HCT116 (cell line): ENCODE results near the gene MOB3A. TPM values are rescaled to one million over a fixed set of nuclear protein-coding genes. Genes with fewer than 3 reads are reported as not detected.

Experiments used
- ATAC-seq: fragments of 200-7000 bp; cut with Tn5 transposase; 2 replicates; pipeline ENCODE4 v1.9.1; 2020; ENCODE audit warnings: mild to moderate bottlenecking, moderate library complexity
- BruUV-seq: library from RNA; stranded (reverse); fragments of 400-500 nt; replicated peaks from 2 replicates; lab custom pipeline; 2021; lab: Mats Ljungman, UMichigan
- CTCF ChIA-PET: fragments of 300-600 bp; sonication (Branson Sonifier 250); formaldehyde crosslinking; loops from one replicate; lab custom pipeline; 2021; ENCODE audit warnings: antibody characterized with exemption; lab: Charles Lee
- POLR2A ChIA-PET: fragments of 300-600, 350-600 bp; sonication (Branson Sonifier 250); formaldehyde crosslinking; loops from one replicate; lab custom pipeline; 2021; ENCODE audit warnings: antibody characterized with exemption; lab: Charles Lee
- RAD21 ChIA-PET, 2 experiments: fragments of 300-600 bp; sonication (Branson Sonifier 250); formaldehyde crosslinking; loops; one replicate each; lab custom pipeline; 2023; ENCODE audit warnings: low total read pairs in 2 of 2; ENCODE audit not compliant: uncharacterized antibody in 2 of 2, unreplicated experiment in 2 of 2, low non-redundant PET in 1 of 2; lab: Charles Lee
- DNase-seq: peaks from one replicate; pipeline ENCODE4 v3.0.0-alpha.2; 2010; ENCODE audit warnings: low read depth, low spot score
- H2AFZ ChIP-seq: fragments of 200-600 bp; shearing (Covaris generic), sonication (generic); 2 replicates; pipeline ENCODE4 v1.6.1; 2017; ENCODE audit warnings: low read depth, mixed run types, mixed read lengths, antibody characterized with exemption, low read length; ENCODE audit not compliant: poor library complexity, severe bottlenecking
- H3K27ac ChIP-seq: 2 replicates; pipeline ENCODE4 v1.5.1; 2012; ENCODE audit warnings: low read depth, low read length
- H3K27me3 ChIP-seq: fragments of 200-600 bp; sonication (generic); 2 replicates; pipeline ENCODE4 v1.6.1; 2016; ENCODE audit warnings: mixed run types, low read length, mixed read lengths; ENCODE audit not compliant: insufficient read depth
- H3K36me3 ChIP-seq, 2 experiments: fragments of 200-500 bp in 1 of 2; fragments of 200-600 bp in 1 of 2; sonication (Bioruptor generic) in 1 of 2; sonication (generic) in 1 of 2; 2 replicates each; pipeline versions ENCODE4 v1.5.1 to v1.6.1; 2014 to 2016; ENCODE audit warnings: low read length in 2 of 2, inconsistent platforms in 1 of 2, mixed read lengths in 1 of 2, mixed run types in 1 of 2; ENCODE audit not compliant: insufficient read depth in 2 of 2, control insufficient read depth in 1 of 2
- H3K4me1 ChIP-seq, 2 experiments: fragments of 200-600 bp in 1 of 2; sonication (generic) in 1 of 2; 2 replicates each; pipeline versions ENCODE4 v1.5.1 to v1.6.1; 2012 to 2017; ENCODE audit warnings: low read length in 2 of 2, inconsistent platforms in 1 of 2, mild to moderate bottlenecking in 1 of 2, mixed read lengths in 1 of 2, mixed run types in 1 of 2, moderate library complexity in 1 of 2; ENCODE audit not compliant: insufficient read depth in 2 of 2, control insufficient read depth in 1 of 2
- H3K4me2 ChIP-seq: fragments of 200-600 bp; sonication (generic); 2 replicates; pipeline ENCODE4 v1.6.1; 2017; ENCODE audit warnings: mixed run types, low read length, mixed read lengths
- H3K4me3 ChIP-seq, 2 experiments: fragments of 200-600 bp in 1 of 2; sonication (generic) in 1 of 2; replicated peaks in 1 of 2; 2 replicates each; pipeline ENCODE4 v1.5.1; 2011 to 2016; ENCODE audit warnings: low read length in 2 of 2, control low read depth in 1 of 2, low read depth in 1 of 2, mild to moderate bottlenecking in 1 of 2, mixed read lengths in 1 of 2, mixed run types in 1 of 2
- H3K79me2 ChIP-seq: fragments of 200-600 bp; sonication (generic); 2 replicates; pipeline ENCODE4 v1.6.1; 2017; ENCODE audit warnings: mild to moderate bottlenecking, mixed run types, low read length, moderate library complexity, mixed read lengths; ENCODE audit not compliant: insufficient read depth
- H3K9ac ChIP-seq: fragments of 200-600 bp; sonication (generic); 2 replicates; pipeline ENCODE4 v1.6.1; 2016; ENCODE audit warnings: low read length, mixed read lengths
- H3K9me2 ChIP-seq: fragments of 200-600 bp; sonication (generic), shearing (Covaris generic); 2 replicates; pipeline ENCODE4 v1.6.1; 2017; ENCODE audit warnings: mixed run types, mild to moderate bottlenecking, moderate library complexity; ENCODE audit not compliant: insufficient read depth
- H3K9me3 ChIP-seq, 2 experiments: fragments of 200-500 bp in 1 of 2; fragments of 200-600 bp in 1 of 2; sonication (Bioruptor generic) in 1 of 2; sonication (generic) in 1 of 2; 2 replicates each; pipeline ENCODE4 v1.6.1; 2014 to 2017; ENCODE audit warnings: low read length in 2 of 2, mixed read lengths in 2 of 2, inconsistent platforms in 1 of 2, low read depth in 1 of 2, mild to moderate bottlenecking in 1 of 2, mixed run types in 1 of 2, moderate library complexity in 1 of 2; ENCODE audit not compliant: control insufficient read depth in 1 of 2, insufficient read depth in 1 of 2
- H4K20me1 ChIP-seq: fragments of 200-600 bp; sonication (generic), shearing (Covaris generic); 2 replicates; pipeline ENCODE4 v1.6.1; 2017; ENCODE audit warnings: mixed run types, mild to moderate bottlenecking, moderate library complexity; ENCODE audit not compliant: insufficient read depth
- CEBPB ChIP-seq: IDR thresholded peaks from 2 replicates; pipeline ENCODE4 v1.6.1; 2012; ENCODE audit warnings: low read depth
- ELF1 ChIP-seq: IDR thresholded peaks from 2 replicates; pipeline ENCODE4 v1.6.1; 2012; ENCODE audit warnings: low read depth, borderline replicate concordance
- EZH2 ChIP-seq: fragments of 200-600 bp; sonication (generic); IDR thresholded peaks from 2 replicates; pipeline ENCODE4 v1.6.1; 2017; ENCODE audit warnings: antibody characterized with exemption, mixed run types
- EZH2phosphoT487 ChIP-seq: fragments of 200-600 bp; IDR thresholded peaks from 2 replicates; pipeline ENCODE4 v1.6.1; 2018; ENCODE audit warnings: antibody characterized with exemption, borderline replicate concordance
- FOSL1 ChIP-seq: IDR thresholded peaks from 2 replicates; pipeline ENCODE4 v1.6.1; 2012; ENCODE audit warnings: low read depth
- JUND ChIP-seq: IDR thresholded peaks from 2 replicates; pipeline ENCODE4 v1.6.1; 2012
- RAD21 ChIP-seq: IDR thresholded peaks from 2 replicates; pipeline ENCODE4 v1.6.1; 2012; ENCODE audit warnings: low read depth, mild to moderate bottlenecking
- SIN3A ChIP-seq: IDR thresholded peaks from 2 replicates; pipeline ENCODE4 v1.6.1; 2012; ENCODE audit warnings: low read depth
- TCF7L2 ChIP-seq: IDR thresholded peaks from 2 replicates; pipeline ENCODE4 v1.7.0; 2011; ENCODE audit warnings: borderline replicate concordance, inconsistent platforms; ENCODE audit not compliant: insufficient read depth, insufficient read length; ENCODE audit errors: extremely low read depth
- YY1 ChIP-seq: IDR thresholded peaks from 2 replicates; pipeline ENCODE4 v1.6.1; 2011; ENCODE audit warnings: low read length, low read depth, moderate library complexity, mild to moderate bottlenecking; ENCODE audit not compliant: insufficient replicate concordance; ENCODE audit errors: extremely low read depth
- ZFX ChIP-seq: fragments of 450-650 bp; IDR thresholded peaks from 2 replicates; pipeline ENCODE4 v1.6.1; 2017
- ZNF274 ChIP-seq: fragments of 200-500 bp; sonication (Bioruptor generic); IDR thresholded peaks from 2 replicates; pipeline ENCODE4 v1.6.1; 2014; ENCODE audit warnings: mild to moderate bottlenecking, low read depth, low read length, inconsistent platforms
- intact Hi-C: fragments of 100-400 bp; cut with micrococcal nuclease; formaldehyde crosslinking; loops from 2 replicates; pipeline ENCODE4 v1.10.0; 2022
- total RNA-seq: library from RNA; stranded (reverse); gene quantifications from one replicate; pipeline ENCODE4 v1.2.1, GENCODE V29; 2021; ENCODE audit not compliant: unreplicated experiment
- TF ChIP-seq, protein P1 (sequence below): IDR thresholded peaks from 2 replicates; pipeline ENCODE4 v1.6.1; 2012
- TF ChIP-seq, protein P2 (sequence below): IDR thresholded peaks from 2 replicates; pipeline ENCODE4 v1.6.1; 2011; ENCODE audit warnings: mild to moderate bottlenecking, low read length, moderate library complexity; ENCODE audit not compliant: insufficient replicate concordance; ENCODE audit errors: extremely low read depth
- TF ChIP-seq, protein P3 (sequence below): IDR thresholded peaks from 2 replicates; pipeline ENCODE4 v1.6.1; 2012

Gene MOB3A
- total RNA-seq, 1 experiment from 2014 or later: 32.1 TPM

DNA sequence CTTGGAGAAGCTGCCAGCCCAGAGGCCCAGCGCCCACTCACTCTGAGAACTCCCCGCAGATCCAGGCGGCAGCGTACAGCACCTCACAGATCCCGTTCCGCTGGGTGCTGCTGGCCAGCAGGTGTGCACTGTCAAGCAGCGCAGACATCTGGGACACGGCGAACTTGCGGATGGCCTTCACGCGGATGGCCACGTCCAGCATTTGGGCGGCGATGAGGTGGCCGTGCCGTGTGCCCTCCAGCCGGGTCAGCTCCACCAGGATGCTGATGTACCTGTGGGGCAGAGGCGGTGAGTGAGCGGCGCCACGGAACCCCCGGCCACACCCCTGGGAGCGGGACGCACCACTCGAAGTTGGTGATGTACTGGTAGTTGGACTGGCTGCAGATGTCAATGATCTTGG, 24.7 kb upstream of the MOB3A start:
- CTCF ChIA-PET: no interaction called here
- no peak overlapping the region for H3K4me3 ChIP-seq
- peaks cover 4% of the 10 kb centered on the region; the same call in 1 of the 2 replicates for H3K79me2 ChIP-seq
- TSS peak; percentile 35 for BruUV-seq
- H3K9ac ChIP-seq: no peak overlapping the region
- no peak overlapping the region for H3K27ac ChIP-seq
- DNase-seq (no peak), ATAC-seq (no peak)
- TF ChIP-seq JUND (no peak), EZH2phosphoT487 (no peak), FOSL1 (no peak), RAD21 (no peak), YY1 (no peak), SIN3A (no peak), CEBPB (no peak), ELF1 (no peak)
- TF ChIP-seq, protein P1, sequence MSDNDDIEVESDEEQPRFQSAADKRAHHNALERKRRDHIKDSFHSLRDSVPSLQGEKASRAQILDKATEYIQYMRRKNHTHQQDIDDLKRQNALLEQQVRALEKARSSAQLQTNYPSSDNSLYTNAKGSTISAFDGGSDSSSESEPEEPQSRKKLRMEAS: no peak
- no peaks in the 10 kb centered on the region for H3K9me3 ChIP-seq
- no peaks in the 10 kb centered on the region for H4K20me1 ChIP-seq
- RAD21 ChIA-PET: no interaction called here
- intact Hi-C loops: no loop called here
- no peak overlapping the region for H2AFZ ChIP-seq
- no peak overlapping the region for H3K4me2 ChIP-seq
- H3K36me3 ChIP-seq: peaks cover 33 to 55% of the 10 kb centered on the region in 2 experiments; a peak in 3 of 4 replicates
- H3K9me2 ChIP-seq: no peaks in the 10 kb centered on the region
- no peaks in the 10 kb centered on the region for H3K4me1 ChIP-seq
- no peaks in the 10 kb centered on the region for H3K27me3 ChIP-seq
- POLR2A ChIA-PET: no interaction called here

DNA sequence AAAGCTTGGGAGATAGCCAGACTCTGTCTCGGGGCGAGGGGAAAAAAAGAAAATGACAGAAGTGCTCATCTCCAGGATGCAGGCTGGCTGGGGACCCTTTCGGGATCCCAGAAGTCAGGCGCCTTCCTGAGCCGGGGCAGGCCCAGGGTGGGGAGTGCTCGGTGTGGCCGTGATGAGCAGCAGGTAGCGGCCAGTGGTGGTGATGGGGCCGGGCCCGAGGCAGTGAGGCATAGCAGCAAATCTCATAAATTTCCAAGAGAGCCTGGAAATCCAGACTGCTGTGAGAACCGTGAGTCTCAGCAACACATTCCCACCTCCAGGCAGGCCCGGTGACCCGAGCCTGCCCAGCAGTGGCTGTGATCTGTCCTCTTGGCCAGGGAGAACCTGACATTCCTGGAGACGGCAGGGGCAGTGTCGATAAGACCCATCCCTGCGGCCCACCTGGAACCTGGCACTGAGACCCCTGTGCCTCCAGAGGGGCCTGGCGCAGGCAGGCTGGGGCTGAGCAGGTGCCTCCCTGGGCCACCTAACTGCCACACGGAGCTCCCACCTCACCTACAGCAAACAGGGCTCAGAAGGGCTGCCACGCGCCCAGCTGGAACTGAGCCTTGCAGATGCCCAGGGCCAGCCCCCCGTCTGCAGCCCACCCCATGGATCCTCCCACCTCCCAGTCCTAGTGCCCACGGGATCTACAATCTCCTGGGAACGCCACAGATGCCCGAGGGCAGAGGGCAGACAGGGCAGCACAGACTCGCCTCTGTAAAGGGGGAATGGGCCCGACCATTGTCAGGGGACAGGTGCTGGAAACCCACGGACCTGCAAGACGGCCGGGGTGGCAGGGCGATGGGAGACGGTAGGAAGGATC, 24.0 kb upstream of the MOB3A start:
- intact Hi-C loops: no loop called here
- TF ChIP-seq EZH2 (no peak), ZFX (no peak), YY1 (no peak), ELF1 (no peak), TCF7L2 (no peak), RAD21 (no peak), SIN3A (no peak), ZNF274 (no peak)
- TF ChIP-seq, protein P2, sequence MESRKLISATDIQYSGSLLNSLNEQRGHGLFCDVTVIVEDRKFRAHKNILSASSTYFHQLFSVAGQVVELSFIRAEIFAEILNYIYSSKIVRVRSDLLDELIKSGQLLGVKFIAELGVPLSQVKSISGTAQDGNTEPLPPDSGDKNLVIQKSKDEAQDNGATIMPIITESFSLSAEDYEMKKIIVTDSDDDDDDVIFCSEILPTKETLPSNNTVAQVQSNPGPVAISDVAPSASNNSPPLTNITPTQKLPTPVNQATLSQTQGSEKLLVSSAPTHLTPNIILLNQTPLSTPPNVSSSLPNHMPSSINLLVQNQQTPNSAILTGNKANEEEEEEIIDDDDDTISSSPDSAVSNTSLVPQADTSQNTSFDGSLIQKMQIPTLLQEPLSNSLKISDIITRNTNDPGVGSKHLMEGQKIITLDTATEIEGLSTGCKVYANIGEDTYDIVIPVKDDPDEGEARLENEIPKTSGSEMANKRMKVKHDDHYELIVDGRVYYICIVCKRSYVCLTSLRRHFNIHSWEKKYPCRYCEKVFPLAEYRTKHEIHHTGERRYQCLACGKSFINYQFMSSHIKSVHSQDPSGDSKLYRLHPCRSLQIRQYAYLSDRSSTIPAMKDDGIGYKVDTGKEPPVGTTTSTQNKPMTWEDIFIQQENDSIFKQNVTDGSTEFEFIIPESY: no peak
- TF ChIP-seq, protein P3, sequence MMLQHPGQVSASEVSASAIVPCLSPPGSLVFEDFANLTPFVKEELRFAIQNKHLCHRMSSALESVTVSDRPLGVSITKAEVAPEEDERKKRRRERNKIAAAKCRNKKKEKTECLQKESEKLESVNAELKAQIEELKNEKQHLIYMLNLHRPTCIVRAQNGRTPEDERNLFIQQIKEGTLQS: no peak
- TF ChIP-seq, all 23 proteins: peak for 0
- POLR2A ChIA-PET: no interaction called here
- H3K79me2 ChIP-seq: peaks cover 4% of the 10 kb centered on the region; the same call in 1 of the 2 replicates
- no peak overlapping the region for H3K4me3 ChIP-seq
- H3K9me2 ChIP-seq: no peaks in the 10 kb centered on the region
- H3K27ac ChIP-seq: no peak overlapping the region
- H4K20me1 ChIP-seq: no peaks in the 10 kb centered on the region
- H3K27me3 ChIP-seq: no peaks in the 10 kb centered on the region
- RAD21 ChIA-PET: no interaction called here
- H3K4me2 ChIP-seq: no peak overlapping the region
- H3K9me3 ChIP-seq: no peaks in the 10 kb centered on the region
- DNase-seq: no peak
- H3K9ac ChIP-seq: no peak overlapping the region
- no peak for ATAC-seq
- no peaks in the 10 kb centered on the region for H3K4me1 ChIP-seq
- no peak overlapping the region for H2AFZ ChIP-seq
- H3K36me3 ChIP-seq: peaks cover 32 to 54% of the 10 kb centered on the region in 2 experiments; a peak in 3 of 4 replicates
- CTCF ChIA-PET: no interaction called here
- BruUV-seq: no TSS peak
